Stimulated activated CD8-positive, alpha-beta memory T cell treated with anti-CD3 and anti-CD28 coated beads, Interleukin-4, amount 100 ng/mL, for 1 hour (primary cell): ENCODE results near the gene SHISA8.
A peak's percentile ranks its signal among the peaks of the same experiment; 100 is the strongest.

Experiments
- DNase-seq, 2 donors: peaks; one replicate each; pipeline ENCODE4 v3.0.0-alpha.2; 2020; ENCODE audit warnings: low read depth in 2 of 2, low spot score in 1 of 2

Gene SHISA8

GRCh38 chr22:41934284-41935014 lies 19.6 kb upstream of the SHISA8 start:
- no peak for DNase-seq

DNA sequence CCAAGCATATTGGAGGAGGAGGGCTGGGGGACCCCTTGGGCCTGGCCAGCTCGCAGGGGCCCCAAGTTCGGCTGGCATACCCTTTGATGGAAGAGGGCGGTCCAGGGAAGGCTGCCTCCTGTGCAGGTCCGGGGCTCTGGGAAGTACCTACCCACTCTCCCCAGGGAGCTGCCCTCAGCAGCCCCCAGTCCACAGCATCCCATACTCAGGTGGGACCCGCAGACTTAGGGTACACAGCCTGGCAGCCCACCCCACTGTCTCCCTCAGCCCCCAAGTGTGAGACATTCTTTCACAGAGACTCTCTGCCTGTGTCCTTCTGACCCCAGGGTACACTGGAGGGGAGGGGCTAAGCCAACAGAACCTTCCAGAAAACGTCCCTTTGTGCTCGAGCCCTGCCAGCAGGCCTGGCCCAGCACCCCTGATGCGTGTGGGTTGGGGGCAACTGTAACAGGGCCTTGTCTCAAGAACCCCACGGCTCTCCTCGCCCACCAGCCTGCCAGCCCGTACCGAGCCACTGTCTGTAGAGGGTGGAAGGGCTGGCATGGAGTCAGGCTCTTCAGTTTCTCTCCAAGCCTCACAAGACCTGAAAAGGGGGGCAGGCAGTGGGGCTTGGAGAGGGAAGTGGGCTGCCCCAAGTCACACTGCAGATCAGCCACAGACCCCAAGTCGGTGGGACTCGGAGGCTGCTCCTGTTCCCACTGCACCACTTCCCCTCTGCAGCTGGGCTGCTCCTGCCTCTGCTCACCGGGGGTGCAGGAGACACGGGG lies 18.7 kb upstream of the SHISA8 start:
- no peak for DNase-seq

DNA sequence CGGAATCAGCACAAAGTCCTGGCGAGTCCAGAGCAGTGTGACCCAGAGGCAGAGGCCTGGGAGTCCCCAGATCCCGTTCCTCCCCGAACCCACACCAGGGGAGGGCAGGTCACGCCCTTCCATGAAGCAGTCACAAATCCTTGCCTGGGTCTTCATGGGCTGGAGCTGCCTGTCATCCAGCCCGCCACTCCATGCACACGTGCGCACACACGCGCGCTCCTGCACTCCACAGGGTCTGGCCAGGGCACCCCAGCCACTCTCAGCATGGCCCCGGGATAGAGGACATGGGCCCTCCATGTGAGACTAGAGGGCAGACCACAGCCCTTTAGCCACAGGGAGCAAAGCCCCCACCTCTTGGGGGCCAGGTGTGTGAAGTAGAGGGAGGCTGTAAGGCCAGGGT lies 17.5 kb upstream of the SHISA8 start:
- no peak for DNase-seq

DNA sequence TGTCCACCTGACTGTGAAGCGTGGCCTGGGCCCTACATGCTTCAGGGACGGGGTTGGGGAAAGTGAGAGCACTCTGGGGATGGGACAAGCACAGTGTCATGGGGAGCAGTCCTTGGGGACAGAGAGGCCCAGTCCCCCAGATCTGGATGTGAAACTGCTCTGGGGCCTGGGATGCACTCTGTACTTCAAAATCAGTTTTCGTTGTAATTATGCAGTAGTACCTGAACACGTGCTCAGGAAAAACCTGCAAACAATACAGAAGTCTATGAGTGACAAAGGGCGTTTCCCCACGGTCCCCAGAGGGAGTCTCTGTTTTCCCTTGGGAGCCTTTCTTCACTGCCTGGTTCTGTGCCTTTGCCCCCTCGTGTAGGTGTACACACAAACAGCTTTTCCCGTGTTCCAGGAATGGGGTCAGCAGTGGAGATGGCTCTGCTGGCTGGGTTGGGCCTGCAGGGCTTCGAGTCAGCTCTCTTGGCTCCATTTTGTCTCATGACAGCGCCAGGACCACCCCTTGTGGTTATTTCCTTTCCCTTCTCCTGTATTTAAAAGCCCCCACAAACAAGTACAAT lies 16.9 kb upstream of the SHISA8 start:
- no peak for DNase-seq

DNA sequence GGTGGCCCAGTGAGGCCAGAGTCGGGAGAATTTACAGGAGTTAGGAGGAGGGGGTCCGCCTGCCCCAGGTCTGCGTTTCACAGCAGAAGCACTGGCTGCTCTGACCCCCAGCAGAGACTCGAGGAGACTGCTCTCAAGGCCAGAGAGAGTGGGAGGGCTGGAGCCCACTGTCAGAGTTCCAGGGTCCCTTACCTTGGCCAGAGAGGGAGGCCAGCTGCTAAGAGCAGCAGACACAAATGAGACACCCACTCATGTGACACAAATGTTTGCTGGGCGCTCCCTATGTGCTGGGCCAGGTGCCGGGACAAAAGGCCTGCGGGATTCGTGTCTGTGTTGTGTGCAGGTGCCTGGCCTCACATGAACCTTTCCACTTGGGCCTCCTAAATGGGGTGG lies 14.5 kb upstream of the SHISA8 start:
- DNase-seq: no peak

GRCh38 chr22:41928593-41929417 lies 13.9 kb upstream of the SHISA8 start:
- DNase-seq: no peak

DNA sequence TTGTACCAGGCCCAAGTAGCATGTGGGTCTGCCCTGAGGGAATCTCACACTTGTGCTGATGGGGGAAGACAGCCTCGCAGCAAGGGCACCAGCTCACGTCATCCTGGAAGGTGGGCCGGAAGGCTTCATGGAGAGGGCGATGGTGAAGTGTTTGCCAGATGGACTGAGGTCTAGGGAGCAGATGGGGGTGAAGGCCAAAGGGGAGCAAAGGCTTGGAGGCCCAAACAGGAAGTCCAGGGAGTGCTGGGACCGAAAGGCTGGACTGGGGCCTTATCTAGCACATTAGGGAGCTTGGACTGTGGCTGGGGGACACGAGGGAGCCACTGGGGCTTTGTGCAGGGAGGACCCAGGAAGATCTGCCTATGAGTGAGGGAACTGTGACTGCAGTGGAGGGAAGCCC lies 12.9 kb upstream of the SHISA8 start:
- DNase-seq: no peak

DNA sequence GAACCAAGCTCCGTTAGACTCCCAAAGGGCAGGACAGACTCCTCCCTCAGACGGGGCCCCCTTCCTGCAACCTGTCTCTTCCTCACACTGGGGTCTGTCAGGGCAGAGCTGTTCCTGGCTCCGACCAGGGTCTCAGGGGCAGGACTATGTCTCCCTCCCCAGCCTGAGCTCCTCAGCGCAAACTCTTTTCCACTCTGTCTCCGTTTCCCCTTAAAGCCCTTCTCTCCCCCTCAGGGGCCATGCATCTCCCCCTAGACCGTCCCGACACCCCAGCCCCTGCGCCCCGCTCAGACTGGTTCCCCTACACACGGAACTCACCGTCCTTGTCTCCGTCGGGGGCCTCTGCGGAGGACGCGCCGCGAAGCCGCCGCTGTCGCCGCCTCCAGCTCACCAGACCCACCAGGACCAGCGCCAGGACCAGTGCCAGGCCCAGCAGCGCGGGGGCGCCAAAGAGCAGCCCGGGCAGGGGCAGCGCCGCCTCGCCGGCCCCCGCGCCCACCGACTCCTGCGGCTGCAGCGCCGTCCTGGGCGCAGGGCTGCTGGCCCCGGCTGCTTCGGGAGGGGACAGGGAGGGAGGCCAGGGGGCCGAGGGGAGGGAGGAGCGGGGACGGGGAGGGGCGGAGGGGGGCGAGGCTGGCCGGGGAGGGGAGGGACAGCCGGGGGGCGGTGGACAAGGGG lies 11.0 kb upstream of the SHISA8 start:
- DNase-seq: peak; percentile 42 to 57

GRCh38 chr22:41923595-41924276 lies 8.9 kb upstream of the SHISA8 start:
- no peak for DNase-seq

DNA sequence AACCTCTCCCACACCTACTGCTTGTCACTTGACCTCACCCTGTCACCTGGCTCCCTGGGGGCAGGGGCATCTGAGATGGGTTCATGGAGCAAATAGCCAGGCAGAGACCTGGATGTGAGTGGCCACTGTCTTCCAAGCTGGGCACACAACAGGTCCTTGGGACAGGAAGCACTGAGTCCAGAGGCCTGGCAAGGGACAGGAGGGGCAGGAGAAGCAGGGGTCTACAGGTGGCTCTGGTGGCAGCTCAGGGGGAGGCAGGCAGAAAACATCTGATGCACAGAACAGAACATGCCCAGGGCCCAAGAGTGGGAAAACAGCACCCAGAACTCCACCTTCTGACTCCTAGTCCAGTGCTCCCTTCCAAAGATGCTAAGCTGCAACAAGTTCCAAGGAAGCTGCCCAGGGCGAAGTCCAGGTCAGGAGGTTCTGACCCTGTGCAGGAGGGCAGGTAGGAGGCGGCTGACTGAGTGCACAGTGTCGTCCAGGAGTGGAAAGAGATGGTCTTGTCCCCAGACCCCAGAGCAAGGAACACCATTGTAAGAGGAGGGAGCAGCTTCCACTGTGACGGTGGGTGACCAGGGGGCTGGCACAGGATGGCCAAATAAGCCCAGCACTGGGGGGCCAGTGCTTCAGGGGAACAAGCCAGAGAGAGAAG lies 8.2 kb upstream of the SHISA8 start:
- DNase-seq: no peak

DNA sequence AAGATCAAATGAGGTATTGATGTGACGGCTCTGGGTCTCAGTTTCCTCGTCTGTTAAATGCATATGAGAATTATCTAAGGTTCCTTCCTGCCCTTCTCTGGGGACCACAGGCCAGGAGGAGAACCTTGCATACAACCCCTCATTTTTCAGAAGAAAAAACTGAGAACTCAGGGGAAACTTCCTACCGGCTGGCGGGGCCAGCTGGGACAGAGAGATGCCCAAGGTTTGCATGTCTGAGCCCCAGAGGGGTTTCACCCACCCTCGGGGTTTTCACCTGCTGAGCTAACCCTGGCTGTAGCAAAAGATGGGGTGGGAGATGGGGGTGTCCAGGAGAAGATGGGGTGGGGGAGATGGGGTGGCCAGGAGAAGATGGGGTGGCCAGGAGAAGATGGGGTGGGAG lies 7.5 kb upstream of the SHISA8 start:
- no peak for DNase-seq

DNA sequence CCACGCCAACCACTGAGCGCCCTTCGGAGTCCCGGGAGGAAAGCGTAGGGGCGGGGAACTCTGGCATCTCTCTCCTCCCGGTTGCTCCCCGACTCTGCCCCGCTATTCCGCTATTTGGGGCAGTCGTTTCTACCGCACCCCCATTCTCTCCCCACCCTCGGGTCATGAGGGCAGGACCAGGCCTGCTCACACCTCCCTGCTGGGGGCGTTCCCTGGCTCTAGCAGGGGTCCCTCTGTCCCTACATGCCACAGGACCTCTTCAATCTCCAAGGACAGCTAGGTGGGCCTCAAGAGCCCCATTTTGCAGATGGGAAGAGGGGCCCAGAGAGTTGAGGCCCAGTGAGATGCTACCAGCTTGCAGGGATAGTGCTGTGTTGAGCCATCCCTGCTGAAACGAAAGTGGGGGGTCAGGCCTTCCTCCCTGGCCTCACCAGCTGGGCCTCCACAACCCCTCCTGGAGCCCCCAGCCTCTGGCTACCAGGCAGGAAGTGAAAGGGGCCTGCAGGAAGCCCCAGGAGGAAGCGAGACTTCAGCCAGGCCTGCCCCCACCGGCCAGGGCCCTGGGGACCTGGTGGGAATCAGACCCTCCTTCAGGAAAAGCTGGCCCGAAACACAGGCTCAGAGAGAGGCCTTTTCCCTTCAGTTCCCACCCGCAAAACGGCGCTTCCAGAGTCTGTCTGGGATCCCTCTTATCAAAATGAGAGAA lies 5.5 kb upstream of the SHISA8 start:
- no peak for DNase-seq

DNA sequence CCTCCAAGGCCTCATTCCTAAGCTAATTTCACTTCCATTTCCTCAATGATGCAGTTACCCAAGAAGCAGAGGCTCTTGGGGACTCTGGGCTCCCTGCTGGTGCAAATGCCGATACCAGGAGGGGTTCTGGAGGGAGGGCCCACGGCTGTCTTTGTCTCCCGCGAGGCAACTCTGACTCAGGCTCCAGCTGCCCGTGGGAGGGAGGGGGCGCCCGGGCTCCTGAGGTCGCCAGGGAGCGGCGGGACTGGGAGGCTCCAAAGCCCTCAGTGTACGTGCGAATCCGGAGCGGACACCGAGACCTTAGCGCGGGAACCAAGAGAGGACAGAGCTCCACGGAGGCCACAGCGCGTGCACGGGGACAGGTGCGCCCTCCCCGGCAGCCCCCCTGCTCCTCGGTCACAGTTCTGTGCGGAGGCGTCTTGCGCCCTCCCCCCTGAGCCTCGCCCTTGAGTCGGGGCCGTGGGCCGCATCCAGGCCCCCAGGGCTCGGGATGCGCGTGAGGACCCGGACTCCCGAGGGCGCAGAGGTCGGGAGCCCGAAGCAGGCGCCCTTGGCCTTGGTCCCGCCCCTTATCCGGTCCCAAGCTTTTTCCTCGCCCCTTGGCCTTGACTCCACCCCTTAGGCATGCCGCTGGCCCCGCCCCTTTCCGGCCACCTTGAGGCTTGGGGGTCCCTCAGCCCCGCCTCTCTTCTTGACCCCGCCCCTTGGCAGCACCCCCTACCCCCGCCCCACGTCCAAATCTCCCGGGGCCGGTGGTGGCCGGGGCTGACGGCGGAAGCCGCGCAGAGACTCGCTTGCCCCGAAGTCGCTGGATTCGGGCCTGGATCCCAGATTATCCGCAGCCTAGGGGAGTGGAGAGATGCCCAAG lies 4.7 kb upstream of the SHISA8 start:
- no peak for DNase-seq

DNA sequence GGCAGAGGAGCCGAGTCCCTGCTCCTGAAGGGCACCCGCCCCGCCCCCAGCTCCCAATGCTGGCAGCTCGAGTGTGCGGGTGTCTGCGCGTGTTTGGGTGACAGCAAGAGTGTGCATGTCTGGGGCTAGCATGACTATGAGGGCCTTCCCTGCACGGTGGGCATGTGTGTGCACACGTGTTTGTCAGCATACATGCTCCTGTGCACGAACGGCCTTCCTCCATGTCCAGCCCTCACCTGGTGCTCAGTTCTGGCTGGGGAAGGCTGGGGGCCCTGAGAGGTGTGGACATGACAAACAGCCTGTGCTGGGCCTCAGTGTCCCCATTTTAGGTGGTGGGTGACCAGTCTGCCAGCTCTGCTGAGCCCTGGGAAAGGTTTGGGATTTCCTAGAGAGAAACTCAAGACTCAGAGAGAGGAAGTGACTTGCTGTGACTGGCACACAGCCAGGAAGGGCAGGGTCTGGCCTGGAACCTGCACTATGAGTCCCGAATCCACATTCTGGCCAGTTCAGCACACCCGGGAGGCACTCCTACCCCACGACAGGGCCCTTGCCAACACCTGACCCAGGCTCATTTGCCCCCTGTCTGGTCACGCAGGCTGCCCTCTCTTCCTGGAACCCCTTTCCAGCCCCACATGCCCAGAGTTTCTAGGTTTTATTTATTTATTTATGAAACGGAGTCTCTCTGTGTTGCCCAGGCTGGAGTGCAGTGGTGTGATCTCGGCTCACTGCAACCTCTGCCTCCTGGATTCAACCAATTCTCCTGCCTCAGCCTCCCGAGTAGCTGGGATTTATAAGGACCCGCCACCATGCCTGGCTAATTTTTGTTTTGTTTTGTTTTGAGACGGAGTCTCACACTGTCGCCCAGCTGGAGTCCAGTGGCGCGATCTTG lies 3.3 kb upstream of the SHISA8 start:
- no peak for DNase-seq

GRCh38 chr22:41917375-41917902 lies 2.6 kb upstream of the SHISA8 start:
- DNase-seq: no peak

- DNase-seq: no peak
Observed at GRCh38 chr22:41916745-41917358, 2.0 kb upstream of the SHISA8 start.
